GM23248 (cell line): ENCODE results near the gene SLC22A3. TPM values are rescaled to one million over a fixed set of nuclear protein-coding genes. Genes with fewer than 3 reads are reported as not detected.

Source experiments
- DNase-seq: peaks from one replicate; pipeline ENCODE4 v3.0.0-alpha.2; 2015
- H2AFZ ChIP-seq: fragments of 200-600 bp; sonication (generic); 2 replicates; pipeline ENCODE4 v1.6.1; 2016; ENCODE audit warnings: antibody characterized with exemption
- H3F3A ChIP-seq: fragments of 200-600 bp; sonication (generic); 2 replicates; pipeline ENCODE4 v1.6.1; 2016; ENCODE audit warnings: mild to moderate bottlenecking, antibody characterized with exemption, mixed run types; ENCODE audit not compliant: insufficient read depth
- H3K27ac ChIP-seq: fragments of 200-600 bp; sonication (generic); 2 replicates; pipeline ENCODE4 v1.5.1; 2016; ENCODE audit warnings: mild to moderate bottlenecking
- H3K27me3 ChIP-seq: fragments of 200-600 bp; sonication (generic); replicated peaks from 2 replicates; pipeline ENCODE4 v1.6.1; 2016; ENCODE audit warnings: mild to moderate bottlenecking; ENCODE audit not compliant: insufficient read depth
- H3K36me3 ChIP-seq: fragments of 200-600 bp; sonication (generic); 2 replicates; pipeline ENCODE4 v1.6.1; 2016; ENCODE audit warnings: low read depth, mild to moderate bottlenecking
- H3K4me1 ChIP-seq: fragments of 200-600 bp; sonication (generic); 2 replicates; pipeline ENCODE4 v1.6.1; 2016; ENCODE audit warnings: mild to moderate bottlenecking; ENCODE audit not compliant: insufficient read depth
- H3K4me2 ChIP-seq: fragments of 200-600 bp; sonication (generic); one replicate; pipeline ENCODE4 v1.6.1; 2016; ENCODE audit warnings: mild to moderate bottlenecking; ENCODE audit not compliant: unreplicated experiment
- H3K4me3 ChIP-seq: fragments of 200-600 bp; sonication (generic); 2 replicates; pipeline ENCODE4 v1.5.1; 2016; ENCODE audit warnings: mild to moderate bottlenecking
- H3K79me2 ChIP-seq: fragments of 200-600 bp; sonication (generic); 2 replicates; pipeline ENCODE4 v1.6.1; 2016; ENCODE audit warnings: mild to moderate bottlenecking; ENCODE audit not compliant: insufficient read depth
- H3K9ac ChIP-seq: fragments of 200-600 bp; sonication (generic); 2 replicates; pipeline ENCODE4 v1.6.1; 2016; ENCODE audit warnings: mild to moderate bottlenecking
- H3K9me2 ChIP-seq: fragments of 200-600 bp; sonication (generic); 2 replicates; pipeline ENCODE4 v1.6.1; 2016; ENCODE audit warnings: mixed run types, mild to moderate bottlenecking, moderate library complexity; ENCODE audit not compliant: insufficient read depth
- H3K9me3 ChIP-seq: fragments of 200-600 bp; sonication (generic); one replicate; pipeline ENCODE4 v1.6.1; 2017; ENCODE audit warnings: low read depth
- H4K20me1 ChIP-seq: fragments of 200-600 bp; sonication (generic); 2 replicates; pipeline ENCODE4 v1.6.0; 2016; ENCODE audit not compliant: insufficient read depth
- EZH2 ChIP-seq: fragments of 200-600 bp; sonication (generic); IDR thresholded peaks from 2 replicates; pipeline ENCODE4 v1.6.1; 2018; ENCODE audit warnings: antibody characterized with exemption, mild to moderate bottlenecking; ENCODE audit not compliant: insufficient read depth, poor library complexity, severe bottlenecking
- EZH2phosphoT487 ChIP-seq: fragments of 200-600 bp; sonication (generic); IDR thresholded peaks from 2 replicates; pipeline ENCODE4 v1.6.1; 2018; ENCODE audit warnings: antibody characterized with exemption, moderate library complexity, mild to moderate bottlenecking, low read depth; ENCODE audit not compliant: insufficient read depth
- WGBS, 2 experiments: methylation state at CpG; one replicate each; pipeline ENCODE4 v1.1.6; 2015 to 2017; ENCODE audit warnings: low lambda C conversion rate in 2 of 2, low coverage in 1 of 2; ENCODE audit errors: missing lambda C conversion rate in 2 of 2; 5-methylcytosine and 5-hydroxymethylcytosine counted together
- in situ Hi-C: fragments of 300-500 bp; cut with MboI; formaldehyde crosslinking; loops from 2 replicates; pipeline ENCODE4 v1.15.0; 2020
- polyA plus RNA-seq: library from polyadenylated mRNA; unstranded; fragments of >200 nt; fragmentation: Nextera tagmentation; extraction: Ambion mirVana; gene quantifications from 2 replicates; pipeline ENCODE4 v1.2.1, GENCODE V29; 2016
- total RNA-seq: library from RNA; depleted of rRNA; stranded (reverse); fragments of >200 nt; shearing (Covaris generic); gene quantifications from 2 replicates; pipeline ENCODE4 v1.2.3, GENCODE V29; 2014

SLC22A3 gene
- total and polyA plus RNA-seq, 2 experiments from 2014 or later = not detected

GRCh38 chr6:160417550-160417949, 69.4 kb downstream of the SLC22A3 start:
- Histone ChIP-seq H3F3A (no peaks in the 10 kb centered on the region), H3K9ac (no peak overlapping the region), H3K4me1 (no peaks in the 10 kb centered on the region), H3K27ac (no peak overlapping the region), H3K4me3 (no peak overlapping the region), H2AFZ (no peak overlapping the region), H3K27me3 (no peaks in the 10 kb centered on the region), H4K20me1 (no peaks in the 10 kb centered on the region), H3K36me3 (no peaks in the 10 kb centered on the region), H3K4me2 (no peak overlapping the region), H3K9me2 (no peaks in the 10 kb centered on the region), H3K79me2 (no peaks in the 10 kb centered on the region), H3K9me3 (no peaks in the 10 kb centered on the region)
- TF ChIP-seq EZH2phosphoT487 = no peak
- TF ChIP-seq EZH2 = no peak
- in situ Hi-C loops = no loop called here
- no peak for DNase-seq

- Histone ChIP-seq H4K20me1 (no peaks in the 10 kb centered on the region), H3K4me3 (no peak overlapping the region), H2AFZ (no peak overlapping the region), H3K4me1 (no peaks in the 10 kb centered on the region), H3K4me2 (no peak overlapping the region), H3K9ac (no peak overlapping the region), H3K79me2 (no peaks in the 10 kb centered on the region), H3K27ac (no peak overlapping the region), H3K9me3 (no peaks in the 10 kb centered on the region), H3K36me3 (no peaks in the 10 kb centered on the region), H3K9me2 (no peaks in the 10 kb centered on the region), H3F3A (no peaks in the 10 kb centered on the region), H3K27me3 (no peaks in the 10 kb centered on the region)
- no peak for DNase-seq
- 52 to 55% methylated on average over 3 of the region's 3 CpGs for WGBS, 2 experiments
- TF ChIP-seq EZH2phosphoT487 (no peak), EZH2 (no peak)
- in situ Hi-C loops = no loop called here
These were observed 70.2 kb downstream of the SLC22A3 start for GRCh38 chr6:160418370-160418769.

GRCh38 chr6:160419488-160419887, 71.3 kb downstream of the SLC22A3 start:
- DNase-seq = no peak
- H3K79me2 ChIP-seq = no peaks in the 10 kb centered on the region
- H3K9me3 ChIP-seq = no peaks in the 10 kb centered on the region
- no peak overlapping the region for H3K27ac ChIP-seq
- H3K27me3 ChIP-seq = no peaks in the 10 kb centered on the region
- no peak overlapping the region for H3K4me2 ChIP-seq
- no peak overlapping the region for H3K4me3 ChIP-seq
- no peaks in the 10 kb centered on the region for H3F3A ChIP-seq
- whole genome bisulfite sequencing, 2 experiments = 38 to 47% methylated on average over 1 of the region's 1 CpG
- no peak overlapping the region for H3K9ac ChIP-seq
- no peaks in the 10 kb centered on the region for H3K4me1 ChIP-seq
- in situ Hi-C loops = no loop called here
- H4K20me1 ChIP-seq = no peaks in the 10 kb centered on the region
- H3K36me3 ChIP-seq = no peaks in the 10 kb centered on the region
- H2AFZ ChIP-seq = no peak overlapping the region
- no peaks in the 10 kb centered on the region for H3K9me2 ChIP-seq
- TF ChIP-seq EZH2 (no peak), EZH2phosphoT487 (no peak)

GRCh38 chr6:160420253-160420968, 72.2 kb downstream of the SLC22A3 start:
- Histone ChIP-seq H3K27me3 (no peaks in the 10 kb centered on the region), H3K9ac (no peak overlapping the region), H3F3A (no peaks in the 10 kb centered on the region), H3K9me2 (no peaks in the 10 kb centered on the region), H3K9me3 (no peaks in the 10 kb centered on the region), H2AFZ (no peak overlapping the region), H3K79me2 (no peaks in the 10 kb centered on the region), H3K4me3 (no peak overlapping the region), H4K20me1 (no peaks in the 10 kb centered on the region), H3K4me2 (no peak overlapping the region), H3K27ac (no peak overlapping the region), H3K4me1 (no peaks in the 10 kb centered on the region), H3K36me3 (no peaks in the 10 kb centered on the region)
- 76 to 86% methylated on average over 7 to 9 of the region's 9 CpGs for WGBS, 2 experiments
- in situ Hi-C loops = no loop called here
- DNase-seq = no peak
- TF ChIP-seq EZH2phosphoT487 = no peak
- TF ChIP-seq EZH2 = no peak
